IMR-90 (cell line): ENCODE results near the gene RNASEH2B. TPM values are rescaled to one million over a fixed set of nuclear protein-coding genes. Genes with fewer than 3 reads are reported as not detected.

Experiments
- ATAC-seq: fragments of 200-7000 bp; cut with Tn5 transposase; 2 replicates; pipeline ENCODE4 v1.9.1; 2020; ENCODE audit warnings: low read depth, mild to moderate bottlenecking, moderate library complexity
- BruUV-seq: library from RNA; stranded (reverse); fragments of 400-500 nt; replicated peaks from 2 replicates; lab custom pipeline; 2021; lab: Mats Ljungman, UMichigan
- CTCF ChIA-PET: fragments of 300-600 bp; formaldehyde crosslinking; extraction: SDS; loops from one replicate; lab custom pipeline; 2021; ENCODE audit warnings: antibody characterized with exemption; lab: Yijun Ruan, JAX
- POLR2A ChIA-PET: fragments of 300-600 bp; sonication (Branson Sonifier 250); formaldehyde crosslinking; loops from one replicate; lab custom pipeline; 2022; ENCODE audit warnings: antibody characterized with exemption; ENCODE audit not compliant: unreplicated experiment; lab: Charles Lee
- DNase-seq: peaks from one replicate; pipeline ENCODE4 v3.0.0; 2013
- H2AFZ ChIP-seq: replicated peaks from 2 replicates; pipeline ENCODE3; 2013; ENCODE audit warnings: low read length, mild to moderate bottlenecking; ENCODE audit not compliant: poor library complexity
- H2AK5ac ChIP-seq: 2 replicates; pipeline ENCODE4 v1.6.1; 2013; ENCODE audit warnings: low read depth, low read length, inconsistent platforms
- H2AK9ac ChIP-seq: replicated peaks from 2 replicates; pipeline ENCODE3; 2013; ENCODE audit warnings: mild to moderate bottlenecking, low read depth, low read length, moderate library complexity; ENCODE audit not compliant: poor library complexity
- H2BK120ac ChIP-seq: 2 replicates; pipeline ENCODE4 v1.6.1; 2013; ENCODE audit warnings: low read depth, low read length, inconsistent platforms
- H2BK15ac ChIP-seq: 3 replicates; pipeline ENCODE4 v1.6.1; 2013; ENCODE audit warnings: low read depth, low read length, inconsistent platforms
- H2BK20ac ChIP-seq: 2 replicates; pipeline ENCODE4 v1.6.1; 2013; ENCODE audit warnings: low read depth, mild to moderate bottlenecking, inconsistent platforms, low read length, moderate library complexity
- H2BK5ac ChIP-seq: 2 replicates; pipeline ENCODE4 v1.6.1; 2013; ENCODE audit warnings: mild to moderate bottlenecking, low read depth, low read length, inconsistent platforms; ENCODE audit not compliant: poor library complexity, severe bottlenecking
- H3K14ac ChIP-seq: replicated peaks from 2 replicates; pipeline ENCODE4 v1.6.1; 2013; ENCODE audit warnings: low read depth, low read length, inconsistent platforms
- H3K18ac ChIP-seq: 2 replicates; pipeline ENCODE4 v1.6.1; 2013; ENCODE audit warnings: low read depth, low read length, control low read depth
- H3K23ac ChIP-seq: 2 replicates; pipeline ENCODE4 v1.6.1; 2013; ENCODE audit warnings: low read depth, low read length, inconsistent platforms
- H3K27ac ChIP-seq: 2 replicates; pipeline ENCODE4 v1.5.1; 2013; ENCODE audit warnings: mild to moderate bottlenecking, control low read depth, low read length; ENCODE audit not compliant: insufficient read depth
- H3K27me3 ChIP-seq: 2 replicates; pipeline ENCODE4 v1.6.1; 2013; ENCODE audit warnings: low read length; ENCODE audit not compliant: control insufficient read depth, insufficient read depth
- H3K36me3 ChIP-seq: 2 replicates; pipeline ENCODE4 v1.6.1; 2013; ENCODE audit warnings: low read length, mixed read lengths; ENCODE audit not compliant: control insufficient read depth, insufficient read depth
- H3K4ac ChIP-seq: 2 replicates; pipeline ENCODE4 v1.6.1; 2013; ENCODE audit warnings: low read depth, low read length, inconsistent platforms
- H3K4me1 ChIP-seq: 2 replicates; pipeline ENCODE4 v1.6.1; 2013; ENCODE audit warnings: low read length, mixed read lengths; ENCODE audit not compliant: control insufficient read depth, insufficient read depth
- H3K4me2 ChIP-seq: 2 replicates; pipeline ENCODE4 v1.6.1; 2013; ENCODE audit warnings: low read depth, mild to moderate bottlenecking, control low read depth, low read length, moderate library complexity
- H3K4me3 ChIP-seq: 2 replicates; pipeline ENCODE4 v1.5.1; 2013; ENCODE audit warnings: low read depth, mild to moderate bottlenecking, control low read depth, low read length, moderate library complexity; ENCODE audit not compliant: insufficient read depth
- H3K56ac ChIP-seq: 2 replicates; pipeline ENCODE4 v1.6.1; 2013; ENCODE audit warnings: low read length, inconsistent platforms; ENCODE audit not compliant: insufficient read depth; ENCODE audit errors: extremely low read depth
- H3K79me1 ChIP-seq, 2 experiments: 2 replicates each; pipeline ENCODE4 v1.6.1; 2013; ENCODE audit warnings: low read length in 2 of 2, inconsistent platforms in 1 of 2, low read depth in 1 of 2
- H3K9ac ChIP-seq: 2 replicates; pipeline ENCODE4 v1.6.1; 2013; ENCODE audit warnings: low read depth, low read length, control low read depth
- H3K9me1 ChIP-seq: 2 replicates; pipeline ENCODE4 v1.6.1; 2013; ENCODE audit warnings: low read length, inconsistent platforms; ENCODE audit not compliant: insufficient read depth
- H3K9me3 ChIP-seq: 2 replicates; pipeline ENCODE4 v1.6.1; 2013; ENCODE audit warnings: low read length; ENCODE audit not compliant: control insufficient read depth, insufficient read depth
- H4K20me1 ChIP-seq: 2 replicates; pipeline ENCODE4 v1.6.1; 2013; ENCODE audit warnings: low read length, inconsistent platforms; ENCODE audit not compliant: insufficient read depth
- H4K5ac ChIP-seq: 2 replicates; pipeline ENCODE4 v1.6.1; 2013; ENCODE audit warnings: mild to moderate bottlenecking, low read depth, low read length, control low read depth
- H4K8ac ChIP-seq, 2 experiments: 2 replicates each; pipeline ENCODE4 v1.6.1; 2013; ENCODE audit warnings: low read depth in 2 of 2, low read length in 2 of 2, control low read depth in 1 of 2, inconsistent platforms in 1 of 2
- H4K91ac ChIP-seq: 2 replicates; pipeline ENCODE4 v1.6.1; 2013; ENCODE audit warnings: low read depth, low read length, inconsistent platforms; ENCODE audit not compliant: insufficient read depth
- BHLHE40 ChIP-seq: fragments of 150-350 bp; IDR thresholded peaks from 2 replicates; pipeline ENCODE4 v1.6.1; 2016; ENCODE audit warnings: mild to moderate bottlenecking, low read depth, low read length
- CHD1 ChIP-seq: IDR thresholded peaks from 2 replicates; pipeline ENCODE4 v1.6.1; 2012; ENCODE audit warnings: low read depth, low read length, improper control_type of control experiment
- ELK1 ChIP-seq: fragments of 150-350 bp; IDR thresholded peaks from 2 replicates; pipeline ENCODE4 v1.6.1; 2016; ENCODE audit warnings: low read depth, mild to moderate bottlenecking, low read length, moderate library complexity, borderline replicate concordance
- MAFK ChIP-seq: IDR thresholded peaks from 2 replicates; pipeline ENCODE4 v1.6.1; 2012; ENCODE audit warnings: low read depth, low read length, improper control_type of control experiment
- MAZ ChIP-seq: IDR thresholded peaks from 2 replicates; pipeline ENCODE4 v1.6.1; 2012; ENCODE audit warnings: low read depth, mild to moderate bottlenecking, low read length, improper control_type of control experiment, moderate library complexity, borderline replicate concordance
- MXI1 ChIP-seq: IDR thresholded peaks from 2 replicates; pipeline ENCODE4 v1.6.1; 2012; ENCODE audit warnings: low read depth, mild to moderate bottlenecking, low read length, moderate library complexity, borderline replicate concordance
- RAD21 ChIP-seq: IDR thresholded peaks from 2 replicates; pipeline ENCODE4 v1.6.1; 2012; ENCODE audit warnings: low read length, improper control_type of control experiment
- RCOR1 ChIP-seq: IDR thresholded peaks from 2 replicates; pipeline ENCODE4 v1.6.1; 2012; ENCODE audit warnings: mild to moderate bottlenecking, low read length, improper control_type of control experiment; ENCODE audit not compliant: insufficient replicate concordance
- SMC3 ChIP-seq: fragments of 150-350 bp; IDR thresholded peaks from 2 replicates; pipeline ENCODE4 v1.6.1; 2016; ENCODE audit warnings: low read depth, mild to moderate bottlenecking, antibody characterized with exemption, low read length, moderate library complexity
- USF2 ChIP-seq: fragments of 150-350 bp; IDR thresholded peaks from 2 replicates; pipeline ENCODE4 v1.6.1; 2017; ENCODE audit warnings: mild to moderate bottlenecking, antibody characterized with exemption, low read length, low read depth
- WGBS, 2 experiments: methylation state at CpG; one replicate each; pipeline versions ENCODE4 v1.1.5 to v1.1.7; 2013; ENCODE audit warnings: missing lambda C conversion rate in 2 of 2; ENCODE audit not compliant: insufficient read length in 1 of 2; ENCODE audit errors: extremely low coverage in 2 of 2; 5-methylcytosine and 5-hydroxymethylcytosine counted together
- dilution Hi-C: fragments of 300-500 bp; cut with HindIII; formaldehyde crosslinking; loops from one replicate; pipeline ENCODE4 v1.14.3; 2018; ENCODE audit warnings: low sequenced_read_pairs; ENCODE audit not compliant: unreplicated experiment
- in situ Hi-C: fragments of 300-500 bp; cut with MboI; formaldehyde crosslinking; loops from 3 replicates; pipeline ENCODE4 v1.14.3; 2019; ENCODE audit warnings: low sequenced_read_pairs, inconsistent platforms, mixed read lengths
- intact Hi-C: fragments of 100-400 bp; cut with micrococcal nuclease; formaldehyde crosslinking; loops from 2 replicates; pipeline ENCODE4 v1.10.0; 2022
- polyA plus RNA-seq, 3 experiments: library from polyadenylated mRNA; depleted of rRNA; stranded (reverse); fragments of >200 nt; gene quantifications; 2 replicates each; pipeline ENCODE4 v1.2.3, GENCODE V29; 2012; ENCODE audit warnings: low replicate concordance in 1 of 3
- total RNA-seq: library from RNA; depleted of rRNA; stranded (reverse); fragments of >200 nt; gene quantifications from 2 replicates; pipeline ENCODE4 v1.2.3, GENCODE V29; 2012

RNASEH2B gene
- total and polyA plus RNA-seq, 2 of the 4 experiments (the other 2 are of a cell fraction) = 11.2 to 14.2 TPM

DNA sequence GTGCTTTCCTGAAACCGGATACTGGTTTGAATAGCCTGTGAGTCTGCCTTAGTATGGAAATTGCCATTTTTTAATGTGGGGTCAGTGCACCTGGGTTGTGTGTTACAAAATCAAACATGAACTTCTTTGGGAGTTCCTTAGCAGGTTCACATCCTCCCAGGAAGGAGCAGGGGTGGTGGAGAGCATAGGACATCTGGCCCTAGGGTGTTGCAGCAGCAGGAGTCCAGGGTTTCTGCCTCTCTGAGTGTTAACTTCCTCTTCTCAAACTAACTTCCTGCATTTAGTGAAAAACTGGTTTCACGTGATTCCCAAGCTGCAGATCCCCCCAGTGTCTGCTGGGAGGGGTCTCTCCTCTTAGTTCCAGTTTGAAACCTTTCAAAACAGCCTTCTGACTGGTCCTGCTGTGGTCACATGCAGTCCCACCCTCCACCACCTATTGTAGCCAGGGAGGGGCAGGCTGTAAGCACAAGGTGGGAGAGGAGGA, 7.2 kb downstream of the RNASEH2B start:
- H3K27me3 ChIP-seq = no peaks in the 10 kb centered on the region
- no peak overlapping the region for H3K4me2 ChIP-seq
- TF ChIP-seq USF2 = no peak
- TF ChIP-seq RCOR1 = no peak
- TF ChIP-seq MAFK = no peak
- TF ChIP-seq SMC3 = no peak
- no peak for TF ChIP-seq BHLHE40
- no peak for TF ChIP-seq MAZ
- TF ChIP-seq MXI1 = no peak
- TF ChIP-seq ELK1 = no peak
- TF ChIP-seq RAD21 = no peak
- no peak for TF ChIP-seq CHD1
- in situ Hi-C loops = loop anchor here (25.0 kb wide), 3 partner anchors 829 to 1254 kb away; partner anchors contain the start of gene TRIM13
- no peak overlapping the region for H2AK5ac ChIP-seq
- H3K4ac ChIP-seq = no peak overlapping the region
- WGBS, 2 experiments = 100% methylated on average over 1 of the region's 2 CpGs; no CpG with 5 or more reads in 1 of the 2 experiments
- peaks cover 6% of the 10 kb centered on the region for H3K9me1 ChIP-seq
- no peak overlapping the region for H2BK120ac ChIP-seq
- H3K18ac ChIP-seq = no peak overlapping the region
- intact Hi-C loops = loop anchor here (10.0 kb wide), 3 partner anchors 792 to 1062 kb away; partner anchors contain the start of gene SPRYD7
- DNase-seq (no peak), ATAC-seq (no peak)
- peaks cover 22 to 35% of the 10 kb centered on the region in 2 experiments for H3K79me1 ChIP-seq
- ChIA-PET CTCF (no interaction called here), POLR2A (no interaction called here)
- H3K4me1 ChIP-seq = peaks cover 10% of the 10 kb centered on the region
- peaks cover 7% of the 10 kb centered on the region for H4K20me1 ChIP-seq
- H2BK15ac ChIP-seq = no peak overlapping the region
- no peak overlapping the region for H4K5ac ChIP-seq
- H3K14ac ChIP-seq = no peak overlapping the region
- H3K36me3 ChIP-seq = no peaks in the 10 kb centered on the region
- no peak overlapping the region for H2AK9ac ChIP-seq
- H3K4me3 ChIP-seq = no peak overlapping the region
- no peak overlapping the region for H4K8ac ChIP-seq
- no TSS peak for BruUV-seq
- peaks cover 2% of the 10 kb centered on the region; the same call in 1 of the 2 replicates for H3K9me3 ChIP-seq
- H3K56ac ChIP-seq = no peak overlapping the region
- no peak overlapping the region for H3K27ac ChIP-seq
- dilution Hi-C loops = no loop called here
- H2BK5ac ChIP-seq = no peak overlapping the region
- H3K23ac ChIP-seq = no peak overlapping the region
- no peak overlapping the region for H2AFZ ChIP-seq
- no peak overlapping the region for H2BK20ac ChIP-seq
- no peak overlapping the region for H3K9ac ChIP-seq
- H4K91ac ChIP-seq = no peak overlapping the region
